Thyroid gland (tissue), 4 donors: Measurements from ENCODE around the gene TSPAN7. TPM values are rescaled to one million over a fixed set of nuclear protein-coding genes. Genes with fewer than 3 reads are reported as not detected.

Experiments used
- DNase-seq, 2 donors: peaks; one replicate each; pipeline ENCODE4 v3.0.0-alpha.2; 2019
- H3K27ac ChIP-seq, 3 donors: fragments of 200-600 bp; sonication (generic); 1 replicate in 2 of 3; 2 replicates in 1 of 3; pipeline ENCODE4 v1.5.1; 2016 to 2019; ENCODE audit warnings: mild to moderate bottlenecking in 1 of 3, moderate library complexity in 1 of 3
- H3K27me3 ChIP-seq: fragments of 200-600 bp; sonication (generic); one replicate; pipeline ENCODE4 v1.5.1; 2019
- H3K36me3 ChIP-seq, 2 donors: fragments of 200-600 bp; sonication (generic); one replicate each; pipeline ENCODE4 v1.5.1; 2016 to 2019
- H3K4me1 ChIP-seq, 2 donors: fragments of 200-600 bp; sonication (generic); one replicate each; pipeline ENCODE4 v1.5.1; 2017 to 2019
- H3K4me3 ChIP-seq, 3 donors: fragments of 200-600 bp; sonication (generic); replicated peaks in 1 of 3; 1 replicate in 2 of 3; 2 replicates in 1 of 3; pipeline ENCODE4 v1.5.1; 2016; ENCODE audit warnings: mild to moderate bottlenecking in 1 of 3
- H3K9me3 ChIP-seq: fragments of 200-600 bp; sonication (generic); one replicate; pipeline ENCODE4 v1.5.1; 2017
- CTCF ChIP-seq, 6 experiments: fragments of 200-600 bp in 3 of 6; fragments of 450-650 bp in 3 of 6; sonication (generic) in 3 of 6; IDR thresholded peaks; one replicate each; pipeline ENCODE4 v1.5.1; 2016 to 2019; ENCODE audit warnings: antibody characterized with exemption in 6 of 6, mild to moderate bottlenecking in 2 of 6, inconsistent platforms in 1 of 6, moderate library complexity in 1 of 6
- POLR2A ChIP-seq, 2 donors: fragments of 450-650 bp; IDR thresholded peaks; one replicate each; pipeline ENCODE4 v1.6.1; 2017; ENCODE audit warnings: antibody characterized with exemption in 2 of 2, mild to moderate bottlenecking in 2 of 2, moderate library complexity in 1 of 2
- WGBS, 2 donors: methylation state at CpG; one replicate each; pipeline ENCODE4 v1.1.5; 2017; 5-methylcytosine and 5-hydroxymethylcytosine counted together
- intact Hi-C: fragments of 100-400 bp; cut with DNase I; formaldehyde crosslinking; loops from one replicate; pipeline ENCODE4 v1.15.1; 2023
- total RNA-seq, 4 donors: library from RNA; depleted of rRNA; stranded (reverse); fragments of >200 nt; gene quantifications; one replicate each; pipeline ENCODE4 v1.2.3, GENCODE V29; 2016

TSPAN7 gene
- total RNA-seq, 4 donors from 2014 or later: 38.1 to 66.2 (median 55.2) TPM

GRCh38 chrX:38636949-38637819 lies 75.8 kb downstream of the TSPAN7 start:
- no peaks in the 10 kb centered on the region for H3K27me3 ChIP-seq
- H3K4me1 ChIP-seq: no peaks in the 10 kb centered on the region
- no peaks in the 10 kb centered on the region for H3K9me3 ChIP-seq
- TF ChIP-seq CTCF (IDR thresholded peaks at IDR 0.05) (no peak), POLR2A (IDR thresholded peaks at IDR 0.05) (no peak)
- intact Hi-C loops: no loop called here
- peak; percentile 62 to 72 for DNase-seq
- no peak overlapping the region for H3K27ac ChIP-seq
- no peaks in the 10 kb centered on the region for H3K36me3 ChIP-seq
- 47 to 50% methylated on average over 8 of the region's 8 CpGs for WGBS, 2 donors
- H3K4me3 ChIP-seq: no peak overlapping the region

- no peak for DNase-seq
- Histone ChIP-seq H3K36me3 (no peaks in the 10 kb centered on the region), H3K4me1 (no peaks in the 10 kb centered on the region), H3K9me3 (no peaks in the 10 kb centered on the region), H3K27ac (no peak overlapping the region), H3K27me3 (no peaks in the 10 kb centered on the region), H3K4me3 (no peak overlapping the region)
- TF ChIP-seq CTCF (IDR thresholded peaks at IDR 0.05): no peak
- TF ChIP-seq POLR2A (IDR thresholded peaks at IDR 0.05): no peak
- intact Hi-C loops: no loop called here
- 65 to 69% methylated on average over 5 of the region's 5 CpGs for WGBS, 2 donors
Measured at GRCh38 chrX:38638952-38639529, 77.7 kb downstream of the TSPAN7 start.

GRCh38 chrX:38639730-38640129 lies 78.4 kb downstream of the TSPAN7 start:
- no peaks in the 10 kb centered on the region for H3K27me3 ChIP-seq
- H3K4me1 ChIP-seq: no peaks in the 10 kb centered on the region
- no peak for DNase-seq
- no peak overlapping the region for H3K4me3 ChIP-seq
- no peak for TF ChIP-seq CTCF (IDR thresholded peaks at IDR 0.05)
- TF ChIP-seq POLR2A (IDR thresholded peaks at IDR 0.05): no peak
- no peak overlapping the region for H3K27ac ChIP-seq
- H3K9me3 ChIP-seq: no peaks in the 10 kb centered on the region
- no peaks in the 10 kb centered on the region for H3K36me3 ChIP-seq
- intact Hi-C loops: no loop called here

- no peak overlapping the region for H3K27ac ChIP-seq
- H3K4me3 ChIP-seq: no peak overlapping the region
- DNase-seq: no peak
- no peak for TF ChIP-seq CTCF (IDR thresholded peaks at IDR 0.05)
- no peak for TF ChIP-seq POLR2A (IDR thresholded peaks at IDR 0.05)
- intact Hi-C loops: no loop called here
- 65 to 84% methylated on average over 5 of the region's 5 CpGs for WGBS, 2 donors
- no peaks in the 10 kb centered on the region for H3K4me1 ChIP-seq
- H3K27me3 ChIP-seq: no peaks in the 10 kb centered on the region
- H3K36me3 ChIP-seq: no peaks in the 10 kb centered on the region
- H3K9me3 ChIP-seq: no peaks in the 10 kb centered on the region
Measured at GRCh38 chrX:38641197-38641596, 79.9 kb downstream of the TSPAN7 start.

- intact Hi-C loops: no loop called here
- no peak for DNase-seq
- no peaks in the 10 kb centered on the region for H3K36me3 ChIP-seq
- H3K4me3 ChIP-seq: no peak overlapping the region
- no peaks in the 10 kb centered on the region for H3K4me1 ChIP-seq
- WGBS, 2 donors: 80 to 82% methylated on average over 1 of the region's 1 CpG
- H3K27me3 ChIP-seq: no peaks in the 10 kb centered on the region
- no peak overlapping the region for H3K27ac ChIP-seq
- no peak for TF ChIP-seq POLR2A (IDR thresholded peaks at IDR 0.05)
- no peak for TF ChIP-seq CTCF (IDR thresholded peaks at IDR 0.05)
- H3K9me3 ChIP-seq: no peaks in the 10 kb centered on the region
Measured at GRCh38 chrX:38643903-38644302, 82.6 kb downstream of the TSPAN7 start.
